ENCODE results near the gene MXD4. TPM values are rescaled to one million over a fixed set of nuclear protein-coding genes. Genes with fewer than 3 reads are reported as not detected.
A peak's percentile ranks its signal among the peaks of the same experiment; 100 is the strongest.

The MXD4 gene
- total RNA-seq, 1 experiment from 2014 or later: 20.4 TPM

GRCh38 chr4:2255501-2256155 is 6.3 kb downstream of the MXD4 start (continued):
- TF ChIP-seq, protein P1, sequence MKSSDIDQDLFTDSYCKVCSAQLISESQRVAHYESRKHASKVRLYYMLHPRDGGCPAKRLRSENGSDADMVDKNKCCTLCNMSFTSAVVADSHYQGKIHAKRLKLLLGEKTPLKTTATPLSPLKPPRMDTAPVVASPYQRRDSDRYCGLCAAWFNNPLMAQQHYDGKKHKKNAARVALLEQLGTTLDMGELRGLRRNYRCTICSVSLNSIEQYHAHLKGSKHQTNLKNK (CRISPR knock-in tag; IDR thresholded peaks at IDR 0.05): no peak
- TF ChIP-seq, protein P2, sequence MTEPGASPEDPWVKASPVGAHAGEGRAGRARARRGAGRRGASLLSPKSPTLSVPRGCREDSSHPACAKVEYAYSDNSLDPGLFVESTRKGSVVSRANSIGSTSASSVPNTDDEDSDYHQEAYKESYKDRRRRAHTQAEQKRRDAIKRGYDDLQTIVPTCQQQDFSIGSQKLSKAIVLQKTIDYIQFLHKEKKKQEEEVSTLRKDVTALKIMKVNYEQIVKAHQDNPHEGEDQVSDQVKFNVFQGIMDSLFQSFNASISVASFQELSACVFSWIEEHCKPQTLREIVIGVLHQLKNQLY (CRISPR knock-in tag; IDR thresholded peaks at IDR 0.05): no peak

DNA sequence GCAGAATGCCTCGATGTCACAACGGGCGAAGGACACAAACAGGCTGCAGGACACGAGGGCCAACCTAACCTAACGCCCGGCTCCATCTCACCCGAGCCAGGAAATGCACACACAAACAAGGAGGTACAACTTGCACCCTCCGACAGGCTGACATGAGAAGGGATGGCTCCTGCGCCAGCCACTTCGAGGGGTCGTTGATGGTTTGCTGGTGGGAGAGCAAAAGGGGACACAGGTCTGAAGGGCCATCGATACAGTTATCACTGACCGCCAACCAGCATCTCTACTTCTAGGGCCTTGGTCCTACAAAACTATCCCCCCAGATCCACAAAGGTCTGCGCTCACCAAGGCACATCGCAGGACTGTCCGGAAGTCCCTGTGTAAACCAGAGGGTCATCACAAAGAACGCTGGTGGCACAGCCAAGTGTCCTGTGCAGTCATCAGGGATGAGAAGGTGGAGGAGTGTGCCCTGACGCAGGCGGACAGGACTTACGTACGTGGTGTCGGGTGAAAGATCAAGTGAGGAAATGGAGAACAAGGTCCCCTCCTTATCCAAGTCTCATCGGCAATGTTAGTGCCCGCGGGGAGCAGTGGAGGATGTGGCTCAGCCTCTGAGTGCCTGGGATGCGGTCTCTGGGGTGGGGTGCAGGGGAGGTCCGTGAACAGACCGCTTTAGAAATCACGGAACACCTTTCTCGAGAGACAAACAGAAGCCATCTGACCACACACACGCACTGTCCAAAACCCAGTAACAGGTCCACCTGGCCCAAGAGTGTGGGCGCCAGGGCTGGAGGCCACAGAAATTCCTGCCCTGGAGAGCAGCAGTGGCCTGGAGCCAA is 7.0 kb downstream of the MXD4 start:
- Mint-ChIP-seq H3K27me3 (ENCODE audit: low read depth) (no peaks in the 10 kb centered on the region), H3K4me1 (peaks cover 13% of the 10 kb centered on the region; the same call in 1 of the 2 replicates), H3K4me3 (no peak overlapping the region), H3K9me3 (no peaks in the 10 kb centered on the region), H3K36me3 (no peaks in the 10 kb centered on the region), H3K27ac (peak overlapping the region; percentile 89)
- ChIA-PET CTCF (no interaction called here), POLR2A (no interaction called here)
- peak; percentile 8 for DNase-seq (ENCODE audit: low spot score)
- no peak for TF ChIP-seq GABPB1 (CRISPR knock-in tag; IDR thresholded peaks at IDR 0.05)
- TF ChIP-seq GRHL2 (CRISPR knock-in tag; IDR thresholded peaks at IDR 0.05; ENCODE audit: insufficient replicate concordance, severe bottlenecking): no peak
- no peak for TF ChIP-seq ZNF423 (CRISPR knock-in tag; IDR thresholded peaks at IDR 0.05)
- no peak for TF ChIP-seq ATF2 (CRISPR knock-in tag; IDR thresholded peaks at IDR 0.05; ENCODE audit: borderline replicate concordance, low read depth)
- TF ChIP-seq FOXJ3 (CRISPR knock-in tag; IDR thresholded peaks at IDR 0.05; ENCODE audit: borderline replicate concordance): no peak
- TF ChIP-seq ATF6 (CRISPR knock-in tag; IDR thresholded peaks at IDR 0.05): no peak
- no peak for TF ChIP-seq TCF7 (CRISPR knock-in tag; IDR thresholded peaks at IDR 0.05; ENCODE audit: low read depth)
- TF ChIP-seq ZNF671 (CRISPR knock-in tag; IDR thresholded peaks at IDR 0.05): no peak
- ATAC-seq: no peak

GRCh38 chr4:2253160-2254084 is 8.5 kb downstream of the MXD4 start:
- peak overlapping the region; percentile 66 for H3K27ac Mint-ChIP-seq
- H3K4me1 Mint-ChIP-seq: peaks cover 13% of the 10 kb centered on the region; the same call in 1 of the 2 replicates
- no peak for ATAC-seq
- TF ChIP-seq ZNF396 (CRISPR knock-in tag; IDR thresholded peaks at IDR 0.05; ENCODE audit: borderline replicate concordance): no peak
- H3K27me3 Mint-ChIP-seq (ENCODE audit: low read depth): no peaks in the 10 kb centered on the region
- POLR2A ChIA-PET: no interaction called here
- H3K9me3 Mint-ChIP-seq: no peaks in the 10 kb centered on the region
- DNase-seq (ENCODE audit: low spot score): peak; percentile 7
- H3K4me3 Mint-ChIP-seq: no peak overlapping the region
- H3K36me3 Mint-ChIP-seq: no peaks in the 10 kb centered on the region
- CTCF ChIA-PET: interaction anchor here (1.2 kb wide), 1 partner anchor 33 kb away, joined by 4 read pairs; no protein-coding TSS in a partner anchor

All from WTC11 (cell line).